ENCODE results near the gene RCC2.

The RCC2 gene

DNA sequence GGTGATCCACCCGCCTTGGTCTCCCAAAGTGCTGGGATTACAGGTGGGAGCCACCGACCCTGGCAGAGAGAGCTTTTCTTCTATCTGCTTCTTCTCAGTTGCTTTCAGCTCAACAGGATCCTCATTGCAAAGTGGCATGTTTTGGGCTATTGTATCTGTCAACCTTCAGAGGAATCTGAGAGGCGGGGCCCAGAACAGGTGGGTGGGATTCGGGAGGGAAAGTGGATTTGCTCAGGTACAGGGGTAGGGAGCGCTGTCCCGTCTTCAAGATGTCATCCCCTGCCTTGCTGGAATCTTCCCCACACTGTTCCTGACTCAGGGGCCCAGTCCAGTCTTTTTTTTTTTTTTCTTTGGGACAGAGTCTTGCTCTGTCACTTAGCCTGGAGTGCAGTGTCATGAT is 26.9 kb upstream of the RCC2 start:
- TF ChIP-seq, protein P1, sequence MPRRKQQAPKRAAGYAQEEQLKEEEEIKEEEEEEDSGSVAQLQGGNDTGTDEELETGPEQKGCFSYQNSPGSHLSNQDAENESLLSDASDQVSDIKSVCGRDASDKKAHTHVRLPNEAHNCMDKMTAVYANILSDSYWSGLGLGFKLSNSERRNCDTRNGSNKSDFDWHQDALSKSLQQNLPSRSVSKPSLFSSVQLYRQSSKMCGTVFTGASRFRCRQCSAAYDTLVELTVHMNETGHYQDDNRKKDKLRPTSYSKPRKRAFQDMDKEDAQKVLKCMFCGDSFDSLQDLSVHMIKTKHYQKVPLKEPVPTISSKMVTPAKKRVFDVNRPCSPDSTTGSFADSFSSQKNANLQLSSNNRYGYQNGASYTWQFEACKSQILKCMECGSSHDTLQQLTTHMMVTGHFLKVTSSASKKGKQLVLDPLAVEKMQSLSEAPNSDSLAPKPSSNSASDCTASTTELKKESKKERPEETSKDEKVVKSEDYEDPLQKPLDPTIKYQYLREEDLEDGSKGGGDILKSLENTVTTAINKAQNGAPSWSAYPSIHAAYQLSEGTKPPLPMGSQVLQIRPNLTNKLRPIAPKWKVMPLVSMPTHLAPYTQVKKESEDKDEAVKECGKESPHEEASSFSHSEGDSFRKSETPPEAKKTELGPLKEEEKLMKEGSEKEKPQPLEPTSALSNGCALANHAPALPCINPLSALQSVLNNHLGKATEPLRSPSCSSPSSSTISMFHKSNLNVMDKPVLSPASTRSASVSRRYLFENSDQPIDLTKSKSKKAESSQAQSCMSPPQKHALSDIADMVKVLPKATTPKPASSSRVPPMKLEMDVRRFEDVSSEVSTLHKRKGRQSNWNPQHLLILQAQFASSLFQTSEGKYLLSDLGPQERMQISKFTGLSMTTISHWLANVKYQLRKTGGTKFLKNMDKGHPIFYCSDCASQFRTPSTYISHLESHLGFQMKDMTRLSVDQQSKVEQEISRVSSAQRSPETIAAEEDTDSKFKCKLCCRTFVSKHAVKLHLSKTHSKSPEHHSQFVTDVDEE (CRISPR knock-in tag; IDR thresholded peaks at IDR 0.05) = no peak
- TF ChIP-seq TCF4 (CRISPR knock-in tag; IDR thresholded peaks at IDR 0.05; ENCODE audit: borderline replicate concordance) = no peak
- TF ChIP-seq ARNTL (CRISPR knock-in tag; IDR thresholded peaks at IDR 0.05; ENCODE audit: borderline replicate concordance, low read depth) = no peak
- TF ChIP-seq, protein P2, sequence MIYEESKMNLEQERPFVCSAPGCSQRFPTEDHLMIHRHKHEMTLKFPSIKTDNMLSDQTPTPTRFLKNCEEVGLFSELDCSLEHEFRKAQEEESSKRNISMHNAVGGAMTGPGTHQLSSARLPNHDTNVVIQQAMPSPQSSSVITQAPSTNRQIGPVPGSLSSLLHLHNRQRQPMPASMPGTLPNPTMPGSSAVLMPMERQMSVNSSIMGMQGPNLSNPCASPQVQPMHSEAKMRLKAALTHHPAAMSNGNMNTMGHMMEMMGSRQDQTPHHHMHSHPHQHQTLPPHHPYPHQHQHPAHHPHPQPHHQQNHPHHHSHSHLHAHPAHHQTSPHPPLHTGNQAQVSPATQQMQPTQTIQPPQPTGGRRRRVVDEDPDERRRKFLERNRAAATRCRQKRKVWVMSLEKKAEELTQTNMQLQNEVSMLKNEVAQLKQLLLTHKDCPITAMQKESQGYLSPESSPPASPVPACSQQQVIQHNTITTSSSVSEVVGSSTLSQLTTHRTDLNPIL (CRISPR knock-in tag; IDR thresholded peaks at IDR 0.05; ENCODE audit: low read depth) = no peak
- no peak for TF ChIP-seq ESRRG (CRISPR knock-in tag; IDR thresholded peaks at IDR 0.05)
- no peak for TF ChIP-seq ZFP3 (CRISPR knock-in tag; IDR thresholded peaks at IDR 0.05)
- TF ChIP-seq, protein P3, sequence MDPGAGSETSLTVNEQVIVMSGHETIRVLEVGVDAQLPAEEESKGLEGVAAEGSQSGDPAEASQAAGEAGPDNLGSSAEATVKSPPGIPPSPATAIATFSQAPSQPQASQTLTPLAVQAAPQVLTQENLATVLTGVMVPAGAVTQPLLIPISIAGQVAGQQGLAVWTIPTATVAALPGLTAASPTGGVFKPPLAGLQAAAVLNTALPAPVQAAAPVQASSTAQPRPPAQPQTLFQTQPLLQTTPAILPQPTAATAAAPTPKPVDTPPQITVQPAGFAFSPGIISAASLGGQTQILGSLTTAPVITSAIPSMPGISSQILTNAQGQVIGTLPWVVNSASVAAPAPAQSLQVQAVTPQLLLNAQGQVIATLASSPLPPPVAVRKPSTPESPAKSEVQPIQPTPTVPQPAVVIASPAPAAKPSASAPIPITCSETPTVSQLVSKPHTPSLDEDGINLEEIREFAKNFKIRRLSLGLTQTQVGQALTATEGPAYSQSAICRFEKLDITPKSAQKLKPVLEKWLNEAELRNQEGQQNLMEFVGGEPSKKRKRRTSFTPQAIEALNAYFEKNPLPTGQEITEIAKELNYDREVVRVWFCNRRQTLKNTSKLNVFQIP (CRISPR knock-in tag; IDR thresholded peaks at IDR 0.05; ENCODE audit: borderline replicate concordance, low read depth) = no peak
- no peak for TF ChIP-seq ZNF8 (CRISPR knock-in tag; IDR thresholded peaks at IDR 0.05)
- no peak for ATAC-seq

DNA sequence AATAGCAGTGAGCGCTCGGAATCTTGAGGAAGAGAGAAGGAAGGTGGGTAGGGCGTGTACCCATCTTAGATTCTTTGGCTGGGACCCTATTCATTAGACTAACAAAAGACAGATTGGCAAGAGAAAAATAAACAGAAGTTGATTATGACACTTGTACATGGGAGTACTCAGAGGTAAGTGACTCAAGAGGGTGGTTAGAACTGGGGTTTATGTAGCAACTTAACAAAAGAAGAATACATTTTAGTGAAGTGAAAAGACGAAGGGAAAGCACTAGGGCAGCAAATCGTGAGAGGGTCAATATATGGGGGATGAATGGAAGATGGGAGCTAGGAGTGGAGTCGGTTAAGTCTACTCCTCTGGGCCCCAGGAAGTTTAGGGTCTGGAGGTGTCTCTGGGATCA is 25.8 kb upstream of the RCC2 start:
- TF ChIP-seq TCF4 (CRISPR knock-in tag; IDR thresholded peaks at IDR 0.05; ENCODE audit: borderline replicate concordance) (no peak), ZFP30 (CRISPR knock-in tag; IDR thresholded peaks at IDR 0.05) (no peak), OSR1 (CRISPR knock-in tag; IDR thresholded peaks at IDR 0.05) (no peak), ZNF70 (CRISPR knock-in tag; IDR thresholded peaks at IDR 0.05) (no peak), ESRRG (CRISPR knock-in tag; IDR thresholded peaks at IDR 0.05) (no peak), BACH2 (CRISPR knock-in tag; IDR thresholded peaks at IDR 0.05; ENCODE audit: borderline replicate concordance) (no peak), ZFP3 (CRISPR knock-in tag; IDR thresholded peaks at IDR 0.05) (no peak)
- TF ChIP-seq, protein P3 (CRISPR knock-in tag; IDR thresholded peaks at IDR 0.05; ENCODE audit: borderline replicate concordance, low read depth) = no peak
- ATAC-seq = no peak

DNA sequence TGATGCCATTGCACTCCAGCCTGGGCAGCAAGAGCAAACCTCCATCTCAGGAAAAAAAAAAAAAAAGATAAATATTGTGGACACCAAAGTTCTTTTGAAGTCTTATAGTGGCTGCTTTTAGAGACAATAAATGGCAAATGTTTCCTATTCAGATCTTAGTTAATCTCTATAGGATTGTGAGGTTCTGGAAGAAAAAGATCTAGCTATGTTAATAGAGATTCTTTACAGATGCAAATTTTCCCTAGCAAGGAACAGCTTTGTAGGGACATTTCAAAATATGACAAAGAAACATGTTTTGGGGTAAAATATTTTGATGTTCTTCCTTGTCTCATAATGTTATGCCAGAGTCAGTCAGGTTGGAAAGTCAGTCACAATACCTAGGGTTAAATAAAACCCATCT is 24.5 kb upstream of the RCC2 start:
- ATAC-seq = no peak
- TF ChIP-seq ESRRG (CRISPR knock-in tag; IDR thresholded peaks at IDR 0.05) (no peak), ZFP30 (CRISPR knock-in tag; IDR thresholded peaks at IDR 0.05) (no peak), TOX (CRISPR knock-in tag; IDR thresholded peaks at IDR 0.05; ENCODE audit: borderline replicate concordance) (no peak), TCF4 (CRISPR knock-in tag; IDR thresholded peaks at IDR 0.05; ENCODE audit: borderline replicate concordance) (no peak), OSR1 (CRISPR knock-in tag; IDR thresholded peaks at IDR 0.05) (no peak), SNAI2 (CRISPR knock-in tag; IDR thresholded peaks at IDR 0.05) (no peak), CSDC2 (CRISPR knock-in tag; IDR thresholded peaks at IDR 0.05) (no peak), ZNF565 (CRISPR knock-in tag; conservative IDR thresholded peaks at IDR 0.05; ENCODE audit: low read depth) (no peak), ARNTL (CRISPR knock-in tag; IDR thresholded peaks at IDR 0.05; ENCODE audit: borderline replicate concordance, low read depth) (no peak), GLIS3 (CRISPR knock-in tag; IDR thresholded peaks at IDR 0.05) (no peak)
- TF ChIP-seq, protein P1 (CRISPR knock-in tag; IDR thresholded peaks at IDR 0.05) = no peak
- TF ChIP-seq, protein P3 (CRISPR knock-in tag; IDR thresholded peaks at IDR 0.05; ENCODE audit: borderline replicate concordance, low read depth) = no peak
